Left hindlimb (tissue), 1 donor: ENCODE measurements around the gene NSG2.
"Not testable (repeated sequence)": the region's sequence is repeated elsewhere in the genome, so short reads cannot be mapped to it uniquely, and the experiment has no call there.

ENCODE experiments used
- DNase-seq: peaks from one replicate; pipeline ENCODE4 v3.0.0-alpha.2; 2018

Gene NSG2

DNA sequence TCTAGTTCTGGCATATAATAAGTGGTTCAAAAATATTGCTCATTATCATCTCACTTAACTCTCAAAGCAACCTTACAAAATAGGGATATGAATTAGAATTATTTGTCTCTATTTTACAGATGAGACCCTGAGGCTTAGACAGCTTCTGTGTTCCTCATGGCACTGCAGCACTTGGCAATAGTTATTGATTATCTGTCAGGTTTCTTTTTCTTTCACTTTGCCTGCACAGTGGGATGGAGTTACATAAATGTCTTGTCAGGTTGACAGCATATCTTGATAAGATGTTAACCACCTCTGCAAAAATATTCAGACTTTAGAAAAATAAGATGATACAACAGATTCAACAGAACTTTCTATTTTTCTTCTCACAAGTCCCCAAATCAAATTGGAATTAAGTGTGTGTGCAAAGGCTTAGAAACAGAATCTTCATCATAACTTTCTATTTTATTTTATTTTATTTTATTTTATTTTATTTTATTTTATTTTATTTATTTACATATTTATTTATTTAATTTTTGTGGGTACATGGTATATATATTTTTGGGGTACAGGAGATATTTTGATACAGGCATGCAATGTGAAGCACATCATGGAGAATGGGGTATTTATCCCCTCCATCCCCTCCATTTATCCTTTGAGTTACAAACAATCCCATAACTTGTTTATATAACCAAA lies 17.7 kb downstream of the NSG2 start:
- no peak for DNase-seq

- DNase-seq, result no peak
Observed at GRCh38 chr5:174064171-174064570, 18.7 kb downstream of the NSG2 start.

GRCh38 chr5:174065528-174066197 lies 20.2 kb downstream of the NSG2 start:
- no peak for DNase-seq

- DNase-seq, result no peak
Observed at GRCh38 chr5:174067499-174067898, 22.0 kb downstream of the NSG2 start.

- no peak for DNase-seq
Observed at GRCh38 chr5:174071484-174071883, 26.0 kb downstream of the NSG2 start.

- DNase-seq, result no peak
Observed at GRCh38 chr5:174073122-174073660, 27.7 kb downstream of the NSG2 start.

GRCh38 chr5:174074369-174074768 lies 28.9 kb downstream of the NSG2 start:
- DNase-seq, result no peak

DNA sequence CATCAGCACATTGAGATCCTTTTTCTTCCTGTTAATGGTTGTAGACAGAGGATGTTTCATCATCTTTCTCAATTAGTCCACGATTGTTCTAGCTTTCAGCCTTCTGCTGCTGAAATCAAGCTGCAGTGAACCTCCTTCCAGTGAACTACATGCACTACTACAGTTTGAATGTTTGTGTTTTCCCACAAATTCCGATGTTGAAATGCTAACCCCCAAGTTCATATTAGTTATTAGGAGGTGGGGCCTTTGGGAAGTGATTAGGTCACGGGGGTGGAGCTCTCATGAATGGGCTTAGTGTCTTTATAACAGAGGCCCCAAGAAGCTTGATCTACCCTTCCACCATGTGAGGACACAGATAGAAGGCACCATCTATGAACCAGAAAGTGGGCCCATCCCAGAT lies 32.9 kb downstream of the NSG2 start:
- no peak for DNase-seq

DNA sequence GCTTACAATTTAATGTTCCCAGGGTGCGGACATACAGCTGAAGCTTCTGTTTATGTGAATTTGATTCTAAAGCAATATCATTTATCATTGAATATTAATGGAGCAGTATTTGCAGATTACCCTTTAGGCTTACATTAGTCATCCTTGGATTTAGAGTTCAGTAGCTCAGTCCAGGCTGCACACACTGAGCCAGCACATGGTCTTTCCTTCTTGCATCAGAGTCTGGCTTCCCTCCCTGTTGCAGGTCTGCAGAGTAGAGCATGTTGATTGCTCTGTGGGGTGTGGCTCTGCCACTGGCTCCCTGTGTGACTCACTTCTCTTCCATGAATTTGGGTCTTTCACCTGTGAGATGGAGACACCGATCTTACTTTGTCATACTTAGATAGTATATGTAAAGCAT lies 36.8 kb downstream of the NSG2 start:
- no peak for DNase-seq

- no peak for DNase-seq
Observed at GRCh38 chr5:174083056-174083827, 37.7 kb downstream of the NSG2 start.

GRCh38 chr5:174084691-174085154 lies 39.2 kb downstream of the NSG2 start:
- no peak for DNase-seq

DNA sequence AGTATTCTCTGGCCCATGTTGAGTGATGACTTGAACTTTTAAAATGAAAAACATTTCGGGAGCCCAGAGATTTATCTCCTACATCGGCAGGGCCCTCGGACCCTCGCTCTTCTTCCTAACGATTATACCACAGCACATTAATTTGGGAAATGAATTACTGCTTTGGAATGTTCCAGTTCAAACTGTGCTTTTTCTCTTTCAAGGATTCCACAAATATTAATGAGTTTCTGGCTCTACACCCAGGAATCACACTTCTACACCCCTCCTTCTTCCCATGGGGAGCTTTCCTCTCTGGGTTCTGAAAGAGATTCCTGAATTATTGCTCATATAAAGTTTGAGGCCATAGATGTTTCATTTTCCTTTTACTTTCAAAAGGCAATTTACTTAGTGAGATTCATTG lies 41.2 kb downstream of the NSG2 start:
- DNase-seq, result no peak

GRCh38 chr5:174087783-174088182 lies 42.3 kb downstream of the NSG2 start:
- DNase-seq, result no peak

GRCh38 chr5:174090129-174090528 lies 44.6 kb downstream of the NSG2 start:
- DNase-seq, result no peak

DNA sequence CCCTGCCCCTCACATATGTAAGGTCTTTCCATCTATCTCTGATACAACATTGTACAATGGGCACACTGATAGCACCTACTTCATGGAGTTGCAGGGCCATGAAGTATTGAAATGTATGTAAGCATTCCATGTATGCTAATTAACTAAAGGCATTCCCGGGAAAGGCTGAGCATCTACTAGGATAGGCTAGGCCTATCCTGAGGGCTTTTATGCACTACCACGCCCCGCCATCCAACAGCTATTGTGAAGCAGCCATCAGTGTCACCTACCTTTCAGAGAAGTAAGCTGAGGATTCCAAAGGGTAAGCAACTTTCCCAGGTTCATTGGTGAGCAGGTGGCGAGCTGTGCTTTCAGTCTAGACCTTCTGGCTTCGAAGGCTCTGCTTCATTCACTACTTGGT lies 47.6 kb downstream of the NSG2 start:
- DNase-seq, result no peak

GRCh38 chr5:174094857-174095606 lies 49.5 kb downstream of the NSG2 start:
- no peak for DNase-seq

DNA sequence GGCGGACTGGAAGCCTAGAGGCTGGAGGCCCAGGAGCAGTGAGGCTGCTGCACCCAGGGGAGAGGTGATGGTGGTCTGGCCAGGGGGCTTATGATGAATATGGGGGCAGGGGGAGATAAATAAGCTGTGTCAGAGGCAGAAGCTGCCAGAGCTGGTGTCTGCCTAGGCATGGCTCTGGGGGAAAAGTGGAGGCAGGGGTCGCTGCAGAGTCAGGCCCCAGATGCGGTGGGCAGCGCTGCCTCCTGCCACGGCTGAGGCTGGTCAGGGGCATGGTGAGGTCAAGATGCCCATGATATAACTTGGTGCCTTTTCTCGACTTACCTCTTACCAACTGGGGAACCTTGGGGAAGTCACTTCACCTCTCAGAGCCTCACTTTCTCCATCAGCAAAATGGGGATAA lies 51.1 kb downstream of the NSG2 start:
- no peak for DNase-seq

GRCh38 chr5:174097486-174098185 lies 52.1 kb downstream of the NSG2 start:
- no peak for DNase-seq

- DNase-seq, result no peak
Observed at GRCh38 chr5:174098694-174099093, 53.2 kb downstream of the NSG2 start.

GRCh38 chr5:174100490-174100889 lies 55.0 kb downstream of the NSG2 start:
- DNase-seq, result no peak

GRCh38 chr5:174101195-174101730 lies 55.8 kb downstream of the NSG2 start:
- no peak for DNase-seq

DNA sequence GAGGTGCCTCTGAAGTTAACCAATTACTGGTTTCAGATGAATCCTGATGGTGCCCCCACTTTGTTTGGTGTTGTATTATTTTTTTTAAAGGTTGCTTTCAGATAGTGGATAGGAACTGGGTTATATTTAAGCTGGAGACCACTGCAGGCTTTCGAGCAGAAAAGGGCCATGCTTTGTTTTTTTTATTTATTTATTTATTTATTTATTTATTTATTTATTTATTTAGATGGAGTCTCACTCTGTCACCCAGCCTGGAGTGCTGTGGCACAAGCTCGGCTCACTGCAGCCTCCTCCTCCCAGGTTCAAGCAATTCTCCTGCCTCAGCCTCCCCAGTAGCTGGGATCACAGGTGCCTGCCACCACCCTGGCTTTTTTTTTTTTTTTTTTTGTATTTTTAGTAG lies 57.1 kb downstream of the NSG2 start:
- DNase-seq, result not testable (repeated sequence)
